Endothelial cell of umbilical vein (primary cell): Measurements from ENCODE around the gene SPRED1.

Experiments used
- CTCF ChIP-seq, 2 donors: IDR thresholded peaks; 1 replicate in 1 of 2; 2 replicates in 1 of 2; pipeline ENCODE4 v1.5.1; 2011; ENCODE audit warnings: low read length in 2 of 2, mild to moderate bottlenecking in 2 of 2, moderate library complexity in 2 of 2, control low read depth in 1 of 2, inconsistent platforms in 1 of 2, low read depth in 1 of 2; ENCODE audit not compliant: insufficient read depth in 1 of 2; ENCODE audit errors: extremely low read depth in 1 of 2
- MYC ChIP-seq: IDR thresholded peaks from one replicate; pipeline ENCODE4 v1.6.1; 2011; ENCODE audit warnings: mild to moderate bottlenecking, low read depth, low read length
- POLR2A ChIP-seq: IDR thresholded peaks from 2 replicates; pipeline ENCODE4 v1.6.1; 2012; ENCODE audit warnings: low read depth, mild to moderate bottlenecking, control low read depth, low read length

GRCh38 chr15:38281031-38281430 is 28.4 kb downstream of the SPRED1 start:
- TF ChIP-seq MYC (no peak), CTCF (IDR thresholded peaks at IDR 0.05; ENCODE audit: extremely low read depth in 1 of 2, insufficient read depth in 1 of 2, low read depth in 1 of 2, low read length in 2 of 2) (no peak), POLR2A (no peak)
